Activated naive CD4-positive, alpha-beta T cell treated with Interleukin-2 at 50 U/mL for 16 hours (primary cell): Measurements from ENCODE around the gene CSPG4.
"Not testable (repeated sequence)": the region's sequence is repeated elsewhere in the genome, so short reads cannot be mapped to it uniquely, and the experiment has no call there.

Source experiments
- DNase-seq: peaks from one replicate; pipeline ENCODE4 v3.0.0-alpha.2; 2020

The CSPG4 gene

DNA sequence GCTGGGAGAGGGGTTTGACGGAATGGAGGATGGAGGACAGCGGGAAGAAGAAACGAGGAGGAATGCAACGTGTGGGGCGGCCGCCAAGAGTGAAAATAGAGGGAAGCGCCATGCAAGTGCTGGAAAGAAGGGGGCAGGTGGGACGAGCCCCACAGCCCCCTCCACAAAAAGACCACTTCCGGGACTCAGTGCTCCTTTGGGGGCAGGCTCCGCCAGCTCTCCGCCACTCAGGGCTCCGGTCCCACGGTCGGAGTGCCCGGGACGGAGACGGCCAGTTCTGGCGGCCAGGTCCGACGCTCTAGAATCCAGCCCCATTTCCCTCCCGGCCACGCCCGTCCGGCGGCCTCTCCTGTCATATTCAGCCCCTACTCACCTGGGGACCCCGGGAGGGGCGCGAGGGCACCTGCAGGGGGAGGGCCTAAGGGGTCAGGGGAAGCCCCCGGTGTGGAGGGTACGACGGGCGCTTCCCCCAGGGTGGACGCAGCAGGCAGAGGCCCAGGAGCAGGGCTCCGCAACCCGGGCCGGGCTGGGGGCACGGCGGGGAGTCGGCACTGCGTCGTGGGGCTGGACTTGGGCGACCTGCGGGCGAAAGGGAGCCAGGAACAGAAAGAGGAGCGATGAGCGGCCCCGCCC is 25.5 kb upstream of the CSPG4 start:
- no peak for DNase-seq

DNA sequence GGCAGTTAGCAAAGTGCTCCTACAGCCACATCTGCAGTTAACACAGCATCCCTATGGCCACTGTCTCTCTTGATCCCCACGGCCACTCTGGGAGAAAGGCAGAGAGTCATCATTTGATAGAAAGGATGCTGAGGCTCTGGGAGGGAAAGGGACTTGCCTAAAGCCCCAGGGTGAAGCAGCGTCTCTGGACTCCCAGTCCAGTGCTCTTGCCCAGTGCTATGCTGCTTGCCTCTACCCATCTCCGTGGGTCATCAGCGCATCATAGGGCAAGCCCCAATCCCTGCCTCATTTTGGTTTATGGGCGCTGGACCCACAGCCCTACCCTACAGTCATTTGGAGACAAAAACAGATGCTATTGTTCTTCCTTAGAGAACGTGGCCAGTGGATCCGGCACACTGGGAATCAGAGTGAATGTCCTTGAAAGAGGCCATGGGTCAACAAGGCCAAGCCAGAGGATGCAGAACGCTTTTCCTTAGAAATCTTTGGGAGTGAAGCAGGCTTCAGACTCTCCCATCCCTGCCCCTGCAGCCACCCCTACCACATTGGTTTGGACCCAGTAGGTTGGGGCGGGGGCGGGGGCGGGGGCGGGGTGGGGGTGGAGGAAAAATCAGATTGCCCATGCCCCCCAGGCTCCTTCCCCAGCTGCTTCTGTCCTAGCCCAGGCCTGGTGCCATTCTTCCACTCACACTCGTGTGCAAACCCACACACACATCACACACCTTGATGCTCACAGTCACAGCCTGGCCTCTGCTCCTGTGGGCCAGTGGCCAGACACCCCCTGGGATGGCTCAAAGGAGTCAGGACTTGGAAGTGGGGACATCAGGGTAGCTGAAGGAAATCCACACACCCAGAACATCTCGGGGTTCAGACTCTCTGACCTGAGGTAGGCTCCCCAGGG is 24.7 kb upstream of the CSPG4 start:
- not testable (repeated sequence) for DNase-seq

DNA sequence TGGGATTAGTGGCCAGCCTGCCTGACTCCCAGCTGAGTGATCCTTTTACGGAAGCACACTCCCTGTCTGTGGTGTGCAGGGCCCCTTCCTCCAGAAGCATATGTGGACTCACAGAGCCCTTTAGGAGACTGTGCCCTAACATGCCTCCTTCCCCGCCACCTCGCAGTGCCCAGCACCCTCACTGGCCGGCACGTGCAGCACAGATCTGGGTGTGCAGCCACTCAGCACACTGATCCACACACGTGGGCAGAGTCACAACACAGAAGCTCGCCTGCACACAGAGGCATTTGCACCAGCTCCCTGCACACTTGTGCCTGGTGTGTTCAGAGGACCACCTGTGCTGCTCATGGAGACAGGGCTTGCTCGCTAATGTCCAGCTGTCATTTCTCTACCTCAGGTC is 23.6 kb upstream of the CSPG4 start:
- DNase-seq: no peak

DNA sequence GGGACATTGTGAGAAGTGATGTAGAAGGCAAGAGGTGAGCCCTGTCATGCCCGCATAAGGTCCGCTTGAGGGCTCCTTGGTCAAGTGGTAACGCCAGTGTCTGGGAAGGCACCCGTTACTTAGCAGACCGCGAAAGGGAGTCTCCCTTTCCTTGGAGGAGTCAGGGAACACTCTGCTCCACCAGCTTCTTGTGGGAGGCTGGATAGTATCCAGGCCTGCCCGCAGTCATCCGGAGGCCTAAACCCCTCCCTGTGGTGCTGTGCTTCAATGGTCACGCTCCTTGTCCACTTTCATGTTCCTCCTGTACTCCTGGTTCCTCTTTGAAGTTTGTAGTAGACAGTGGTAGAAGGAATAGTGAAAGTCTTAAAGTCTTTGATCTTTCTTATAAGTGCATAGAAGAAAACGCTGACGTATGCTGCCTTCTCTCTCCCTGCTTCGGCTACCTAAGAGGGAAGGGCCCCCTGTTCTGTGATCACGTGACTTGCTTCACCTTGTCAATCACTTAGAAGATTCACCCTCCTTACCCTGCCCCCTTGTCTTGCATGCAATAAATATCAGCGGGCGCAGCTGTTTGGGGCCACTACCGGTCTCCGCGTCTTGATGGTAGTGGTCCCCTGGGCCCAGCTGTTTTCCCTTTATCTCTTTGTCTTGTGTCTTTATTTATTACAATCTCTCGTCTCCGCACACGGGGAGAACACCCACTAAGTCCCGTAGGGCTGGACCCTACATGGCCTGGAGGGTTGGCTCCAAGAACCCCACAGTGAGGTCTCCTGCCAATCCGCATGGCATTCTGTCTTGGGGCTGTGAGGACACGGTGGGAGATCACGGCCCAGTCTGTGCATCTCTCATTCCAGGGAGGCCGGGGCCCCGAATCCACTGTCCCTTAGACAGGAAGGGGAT is 22.5 kb upstream of the CSPG4 start:
- not testable (repeated sequence) for DNase-seq

DNA sequence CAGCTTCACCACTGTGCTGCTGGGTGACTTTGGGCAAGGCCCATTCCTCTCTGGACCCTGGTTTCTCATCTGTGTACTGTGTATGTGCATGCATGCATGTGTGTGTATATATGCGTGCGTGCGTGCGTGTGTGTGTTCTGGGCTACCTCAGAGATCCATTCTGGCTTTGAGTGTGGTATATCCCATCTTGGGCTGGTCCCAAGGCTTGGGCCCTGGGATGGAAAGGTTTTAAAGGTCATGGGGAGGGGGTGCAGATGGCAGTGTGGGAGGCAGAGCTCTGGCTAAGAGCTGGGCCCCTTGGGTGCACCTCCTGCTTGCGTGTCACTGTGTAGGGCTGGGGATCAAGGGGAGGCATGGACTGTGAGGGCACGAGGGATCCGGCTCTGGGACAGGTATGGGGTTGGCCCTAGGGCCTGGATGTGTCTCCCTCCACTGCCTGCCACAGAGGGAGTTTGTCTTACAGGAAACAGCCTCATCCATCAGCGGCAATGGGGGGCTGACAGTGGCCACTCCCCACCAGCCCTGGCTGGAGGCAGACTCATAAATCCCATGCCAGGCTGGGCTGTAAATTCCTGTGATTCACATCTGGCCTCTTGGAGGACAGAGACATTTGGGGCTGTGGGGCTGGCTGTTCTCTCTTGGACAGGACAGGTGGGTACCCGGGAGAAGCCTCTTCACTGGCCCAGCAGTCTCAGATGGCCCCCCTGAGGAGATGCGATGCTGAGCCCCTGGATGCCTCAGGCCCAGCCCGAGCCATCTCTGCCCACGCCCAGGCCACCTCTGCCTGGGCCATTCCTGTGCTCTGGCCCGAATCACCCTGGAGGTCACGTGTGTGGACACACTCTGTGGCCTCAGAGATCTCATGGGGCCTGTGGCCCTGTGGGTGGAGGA is 21.4 kb upstream of the CSPG4 start:
- DNase-seq: no peak

- peak; percentile 59 for DNase-seq
These were observed 20.3 kb upstream of the CSPG4 start for GRCh38 chr15:75732809-75733451.

- no peak for DNase-seq
These were observed 19.6 kb upstream of the CSPG4 start for GRCh38 chr15:75732177-75732808.

DNA sequence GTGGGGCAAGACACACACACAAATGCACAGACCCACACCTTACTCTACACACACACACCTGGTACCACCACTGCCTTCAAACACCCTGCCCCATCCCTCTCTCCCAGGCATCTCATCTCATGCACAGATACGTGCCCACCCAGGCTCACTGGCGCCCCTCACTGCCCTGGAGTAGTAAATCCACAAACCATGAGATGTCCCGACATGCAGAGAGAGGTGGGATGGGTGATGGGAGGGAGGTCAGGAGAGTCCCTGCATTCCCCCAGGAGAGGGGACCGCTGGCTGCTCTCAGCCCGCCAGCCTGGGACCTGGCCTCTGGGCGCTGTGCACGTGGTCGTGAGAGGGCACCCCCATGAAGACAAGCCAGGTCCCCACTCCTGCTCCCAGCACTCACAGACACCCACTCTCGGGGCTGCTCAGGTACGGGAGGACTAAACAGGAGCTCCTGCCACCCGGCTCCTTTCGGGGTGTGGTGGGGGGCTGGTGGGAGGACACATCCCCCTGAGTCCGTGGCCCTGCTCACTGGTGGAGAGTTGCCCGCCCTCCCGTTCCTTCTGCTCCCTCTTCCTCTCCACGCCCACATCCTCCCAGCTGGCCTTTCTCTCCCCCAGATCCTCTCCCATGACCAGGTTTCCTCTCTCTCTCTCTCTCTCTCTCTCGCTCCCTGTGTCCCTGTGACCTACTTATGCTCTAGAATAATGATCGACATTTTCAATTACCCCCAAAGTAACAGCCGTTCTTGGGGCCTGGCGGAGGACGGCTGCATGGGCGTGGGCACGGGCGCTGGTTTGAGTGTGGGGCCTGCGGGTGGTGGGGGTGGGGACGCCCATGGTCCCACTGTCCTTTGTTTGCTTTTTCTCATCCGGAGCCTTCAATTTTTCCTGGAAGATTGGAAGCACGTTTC is 18.9 kb upstream of the CSPG4 start:
- no peak for DNase-seq

DNA sequence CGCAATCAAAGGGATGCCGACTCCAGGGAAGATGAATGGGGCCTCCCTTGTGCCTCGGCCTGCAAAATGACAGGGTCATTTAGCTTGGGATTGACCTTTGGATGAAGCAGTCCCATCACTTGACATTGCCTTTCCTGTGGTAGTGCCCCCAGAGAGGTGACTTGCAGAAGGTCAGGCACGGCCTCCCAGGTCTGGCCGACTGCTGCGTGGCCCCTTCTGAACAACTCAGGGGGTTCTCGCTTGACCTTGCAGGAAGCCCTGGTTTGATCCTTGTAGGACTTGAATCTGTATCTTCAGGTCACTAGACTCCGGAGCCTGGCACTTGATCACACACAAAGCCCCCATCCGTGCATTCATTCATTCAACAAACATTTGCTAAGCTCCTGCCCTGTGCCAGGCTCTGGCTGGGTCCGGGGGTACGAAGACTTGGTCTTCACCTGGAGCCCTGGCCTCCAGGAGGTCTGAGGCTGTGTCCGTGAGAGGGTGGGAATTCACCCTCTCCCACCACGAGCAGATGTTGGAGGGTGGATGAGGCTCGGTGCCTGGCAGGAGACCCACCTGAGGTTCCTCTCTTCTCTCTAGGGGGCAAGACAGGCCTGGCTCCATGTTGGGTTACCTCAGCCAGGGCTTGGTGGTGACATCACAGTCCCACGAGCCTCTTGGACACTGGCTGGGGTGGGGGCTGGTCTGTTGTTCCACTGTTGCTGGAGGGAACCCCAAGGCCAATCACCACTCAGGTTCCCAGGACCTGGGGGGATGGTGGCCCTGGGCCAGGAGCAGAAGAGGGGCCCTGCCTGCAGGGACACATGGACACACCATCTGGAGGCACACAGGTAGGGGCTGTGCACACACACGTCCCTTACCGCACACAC is 18.0 kb upstream of the CSPG4 start:
- not testable (repeated sequence) for DNase-seq

DNA sequence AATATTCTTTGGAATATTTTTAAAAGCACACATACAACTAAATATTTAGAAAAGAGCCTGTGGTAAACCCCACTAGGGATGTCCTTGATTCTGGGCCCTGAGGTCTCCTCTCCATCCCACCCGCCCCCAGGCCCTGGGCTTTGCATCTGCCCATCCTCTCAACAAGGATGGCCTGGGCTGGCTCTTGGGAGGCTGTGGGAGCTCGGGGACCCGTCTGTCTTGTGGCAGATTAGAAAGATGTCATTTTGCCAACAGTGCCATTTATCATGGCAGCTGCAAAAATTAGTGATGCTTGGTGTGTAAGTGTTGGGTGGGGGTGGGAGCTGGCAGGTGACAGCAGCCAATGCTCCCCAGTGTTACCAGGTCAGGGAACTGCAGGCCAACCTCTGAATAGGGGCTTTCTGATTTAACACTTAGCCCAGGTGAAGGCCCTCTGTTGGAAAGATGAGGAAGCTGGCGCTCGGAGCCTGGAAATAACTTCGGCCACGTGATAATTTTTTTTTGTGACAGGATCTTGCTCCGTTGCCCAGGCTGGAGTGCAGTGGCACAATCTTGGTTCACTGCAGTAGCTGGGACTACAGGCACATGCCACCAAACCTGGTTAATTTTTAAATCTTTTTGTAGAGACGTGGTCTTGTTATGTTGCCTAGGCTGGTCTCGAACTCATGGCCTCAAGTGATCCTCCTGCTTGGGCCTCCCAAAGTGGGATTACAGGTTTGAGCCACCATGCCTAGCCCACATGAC is 16.9 kb upstream of the CSPG4 start:
- DNase-seq: no peak

GRCh38 chr15:75727851-75728715 is 15.4 kb upstream of the CSPG4 start:
- DNase-seq: peak; percentile 75

DNA sequence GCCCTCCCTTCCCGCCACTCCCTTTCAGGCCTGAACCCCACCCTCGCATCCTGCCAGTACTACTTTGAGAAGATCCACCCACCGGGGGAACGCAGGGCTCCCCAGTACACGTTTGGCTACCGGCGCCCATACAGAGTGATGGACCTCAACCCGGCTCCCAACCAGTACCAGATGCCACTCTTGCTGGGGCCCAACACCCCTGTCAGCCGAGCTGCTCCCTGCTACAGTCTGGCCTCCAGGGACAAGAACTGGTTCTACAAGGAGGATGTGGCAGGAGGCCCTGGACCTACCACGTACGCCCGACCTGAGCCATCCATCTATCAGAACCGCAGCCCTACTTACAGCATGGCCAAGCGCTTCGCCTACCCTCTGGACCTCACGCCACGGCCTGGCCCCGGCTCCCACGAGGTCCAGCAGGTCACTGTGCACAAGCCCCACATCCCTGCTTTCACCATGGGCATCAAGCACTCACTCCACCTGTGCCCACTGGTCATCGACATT is 14.4 kb upstream of the CSPG4 start:
- DNase-seq: no peak

DNA sequence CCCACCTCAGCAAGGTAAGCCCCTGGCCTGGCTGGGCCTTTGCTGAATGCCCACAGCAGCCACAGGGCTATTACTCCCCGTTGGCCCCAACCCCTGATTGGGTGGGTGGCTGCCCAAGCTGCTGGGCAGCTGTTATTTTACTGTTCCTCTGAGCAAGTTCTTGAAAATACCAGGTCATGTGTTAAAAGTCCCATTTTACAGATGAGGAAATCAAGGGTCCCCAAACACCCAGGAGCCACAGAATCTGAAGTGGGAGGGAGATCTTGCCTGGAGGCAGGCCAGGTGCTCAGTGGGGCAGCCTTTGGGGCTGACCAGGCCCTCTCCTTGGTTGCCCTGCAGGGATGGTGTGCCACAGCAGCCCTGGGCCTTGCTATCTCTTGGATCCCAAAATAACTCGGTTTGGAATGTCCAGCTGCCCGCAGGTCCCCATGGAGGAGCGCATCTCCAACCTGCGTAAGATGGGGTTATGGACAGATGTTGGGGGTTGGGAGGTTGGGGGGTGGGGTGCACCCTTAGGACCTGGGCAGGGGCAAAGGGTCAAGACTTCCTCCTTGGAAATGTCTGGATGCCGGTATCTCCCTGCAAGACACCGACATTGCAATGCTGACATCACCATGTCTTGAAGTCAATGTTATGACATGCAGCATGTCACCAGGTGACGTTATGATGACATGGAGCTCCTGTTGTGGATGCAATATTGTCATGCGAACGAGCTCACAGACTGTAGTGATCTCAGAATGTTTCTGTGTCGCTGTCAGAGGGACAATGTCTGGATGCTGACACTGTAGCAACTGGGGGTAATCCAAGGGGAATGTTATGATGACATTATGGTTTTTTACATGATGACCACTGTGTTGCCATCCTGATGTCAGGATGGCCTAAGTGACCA is 13.3 kb upstream of the CSPG4 start:
- no peak for DNase-seq

GRCh38 chr15:75725006-75725718 is 12.5 kb upstream of the CSPG4 start:
- DNase-seq: no peak
